GM23248 (cell line): ENCODE results near the gene GP1BA.

Source experiments
- EZH2 ChIP-seq: fragments of 200-600 bp; sonication (generic); IDR thresholded peaks from 2 replicates; pipeline ENCODE4 v1.6.1; 2018; ENCODE audit warnings: antibody characterized with exemption, mild to moderate bottlenecking; ENCODE audit not compliant: insufficient read depth, poor library complexity, severe bottlenecking
- EZH2phosphoT487 ChIP-seq: fragments of 200-600 bp; sonication (generic); IDR thresholded peaks from 2 replicates; pipeline ENCODE4 v1.6.1; 2018; ENCODE audit warnings: antibody characterized with exemption, moderate library complexity, mild to moderate bottlenecking, low read depth; ENCODE audit not compliant: insufficient read depth

GRCh38 chr17:4928881-4929280, 3.2 kb upstream of the GP1BA start:
- TF ChIP-seq EZH2phosphoT487: no peak
- no peak for TF ChIP-seq EZH2
